Measurements from ENCODE around the gene ANK3.

ANK3 gene

DNA sequence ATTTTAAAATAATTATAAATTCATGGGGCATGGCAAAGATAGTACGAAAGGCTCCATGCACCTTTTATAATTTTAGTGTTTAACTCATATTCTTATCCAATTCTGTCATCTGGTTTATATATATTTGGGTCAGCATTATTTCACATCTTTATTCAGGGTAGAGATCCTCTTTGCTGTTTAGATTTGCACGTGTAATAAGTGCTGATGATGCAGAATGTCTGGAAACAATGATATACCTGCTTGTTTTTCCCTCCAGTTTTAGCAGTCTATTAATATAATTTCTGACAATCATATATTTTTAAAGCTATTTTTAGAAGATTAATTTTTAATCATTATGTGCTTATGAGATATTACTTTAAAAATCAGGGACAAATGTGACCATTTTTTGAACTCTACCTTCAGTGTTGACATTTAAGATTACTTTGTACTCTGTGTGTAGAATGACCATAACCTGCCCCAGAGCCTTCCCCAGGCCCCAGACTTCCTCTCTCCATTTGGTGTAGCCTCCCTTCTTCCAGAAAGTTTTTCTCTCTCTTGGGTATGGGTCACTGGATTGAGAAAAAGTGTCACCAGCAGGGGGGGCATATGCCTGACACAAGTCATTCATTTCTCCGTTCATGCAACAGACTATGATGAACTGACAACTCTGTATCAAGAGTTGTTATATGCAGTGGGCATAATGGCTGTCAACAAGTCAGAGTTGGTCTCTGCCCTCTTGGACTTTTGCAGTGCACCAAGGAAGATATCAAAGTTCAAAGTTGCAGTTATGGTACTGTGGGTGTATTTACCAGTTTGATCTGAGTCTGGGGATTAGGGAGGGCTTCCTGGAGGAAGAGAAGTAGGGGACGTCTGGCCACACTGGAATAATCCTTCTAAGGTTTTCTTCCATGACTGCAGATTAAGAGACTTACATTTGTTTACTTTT is 290.7 kb downstream of the ANK3 start:
- DNase-seq (ENCODE audit: low read depth in 2 of 2): no peak

DNA sequence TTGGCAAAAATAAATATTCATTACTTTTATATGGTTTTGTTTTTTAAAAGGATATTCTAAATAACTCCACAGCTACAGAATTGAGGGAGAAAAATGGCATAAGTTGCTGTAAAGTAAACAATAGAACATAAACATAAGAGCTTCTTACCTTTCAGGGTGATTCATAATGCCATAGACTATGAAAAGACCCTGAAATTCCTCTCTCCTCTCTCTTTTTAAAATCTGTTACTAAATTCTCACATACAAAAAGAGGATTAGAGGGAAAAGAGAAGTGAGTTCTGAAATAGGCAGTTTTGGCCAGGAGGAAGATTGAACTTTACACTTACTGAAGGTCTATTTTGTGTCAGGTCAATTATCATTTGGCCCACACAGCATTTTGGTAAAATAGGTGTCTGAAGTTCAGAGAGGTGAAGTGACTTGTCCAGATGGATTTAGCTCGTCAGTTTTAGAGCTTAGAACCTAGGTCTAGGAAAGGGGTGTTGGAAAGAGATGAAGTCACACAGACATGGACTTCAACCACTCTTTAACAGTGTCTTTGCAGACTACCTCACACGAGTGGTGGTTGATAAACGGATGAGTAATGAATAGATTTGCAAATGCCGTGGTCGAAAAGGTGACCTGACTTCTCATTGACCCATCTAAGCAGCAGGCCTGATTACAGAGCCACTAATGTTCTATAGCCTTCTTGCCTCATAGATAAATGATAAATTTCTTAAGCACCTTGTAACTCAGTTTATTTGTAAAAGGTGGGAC is 292.7 kb downstream of the ANK3 start:
- DNase-seq (ENCODE audit: low read depth in 2 of 2): no peak

DNA sequence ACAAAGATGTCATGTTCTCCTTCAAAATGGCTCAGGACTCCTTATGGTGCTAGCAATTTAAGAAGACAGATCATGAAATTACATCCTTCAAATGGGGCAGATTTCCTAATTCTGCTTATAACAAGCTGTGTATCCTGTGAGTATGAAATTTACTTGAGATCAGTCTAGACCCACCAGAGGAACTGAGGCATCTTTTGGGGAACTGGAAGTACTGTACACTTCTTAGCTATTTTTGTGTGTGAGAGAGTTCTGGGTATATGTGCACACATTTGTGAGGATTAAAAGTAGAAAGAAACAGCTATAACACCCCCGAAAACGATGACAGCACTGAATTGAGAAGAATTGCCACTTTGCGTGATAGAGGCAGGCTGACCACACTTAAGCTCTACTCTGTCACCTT is 296.4 kb downstream of the ANK3 start:
- no peak for DNase-seq (ENCODE audit: low read depth in 2 of 2)

DNA sequence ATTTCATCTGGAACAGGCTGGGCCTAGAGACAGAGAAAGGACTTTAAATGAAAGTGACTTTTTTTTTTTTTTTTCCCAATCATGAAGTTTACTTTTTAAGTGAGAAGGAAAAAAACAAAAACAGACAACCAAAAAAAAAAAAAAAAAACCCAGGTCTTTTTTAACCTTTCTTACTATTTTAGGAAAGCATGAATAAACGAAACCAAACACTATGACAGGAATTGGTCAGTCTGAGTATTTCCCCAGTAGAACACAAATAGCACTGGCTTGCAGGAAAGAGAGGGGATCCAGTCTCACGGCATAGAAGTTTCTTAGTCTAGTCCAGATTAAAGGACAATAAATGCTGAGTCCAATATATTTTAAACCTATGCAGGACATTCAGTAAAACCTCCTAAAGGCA is 302.8 kb downstream of the ANK3 start:
- DNase-seq (ENCODE audit: low read depth in 2 of 2): no peak

DNA sequence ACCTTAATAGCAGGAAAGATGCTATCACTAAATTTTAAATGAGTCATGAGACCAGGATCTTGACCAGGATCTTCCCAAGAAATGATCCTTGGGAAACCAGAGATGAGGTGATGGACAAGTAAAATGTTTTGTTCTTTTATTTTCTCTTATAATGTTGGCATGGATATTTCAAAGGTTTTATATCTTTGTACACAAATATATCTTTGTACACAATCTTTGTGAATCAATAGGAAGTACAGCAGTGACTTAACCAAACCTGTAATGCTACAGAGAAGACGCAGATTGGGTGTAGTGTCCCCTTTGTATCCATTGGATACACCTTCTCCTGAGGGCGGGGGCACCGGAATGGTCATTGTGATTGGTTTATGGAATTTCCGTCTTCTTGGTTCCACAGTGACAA is 303.3 kb downstream of the ANK3 start:
- no peak for DNase-seq (ENCODE audit: low read depth in 2 of 2)

DNA sequence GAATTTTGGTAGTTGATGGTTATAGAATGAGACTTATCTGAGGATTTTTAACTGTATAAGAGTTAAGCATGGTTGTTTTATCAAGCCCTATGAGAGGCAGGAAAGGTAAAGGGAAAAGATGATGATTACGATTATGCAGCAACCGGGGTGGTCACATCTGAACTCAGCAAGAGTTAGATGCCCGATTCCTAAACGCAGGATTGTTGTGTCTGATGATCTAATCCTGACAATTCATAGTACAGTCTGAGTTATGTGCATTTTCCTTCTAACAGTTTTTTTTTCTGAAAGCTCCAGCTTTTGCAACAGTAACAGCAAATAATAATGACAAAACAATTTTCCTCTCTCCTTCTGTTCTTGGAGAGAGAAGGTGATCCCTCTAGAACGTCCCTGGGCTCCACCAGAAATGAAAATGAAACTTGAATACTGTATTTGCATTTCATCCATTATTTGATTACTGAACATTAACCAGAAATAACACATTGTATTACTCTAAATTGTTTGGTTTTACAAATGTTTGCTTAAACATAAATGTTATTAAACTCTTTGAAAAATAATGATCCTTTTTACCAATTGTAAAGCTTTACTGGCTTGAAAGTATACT is 306.8 kb downstream of the ANK3 start:
- DNase-seq (ENCODE audit: low read depth in 2 of 2): no peak

- no peak for DNase-seq (ENCODE audit: low read depth in 2 of 2)
Observed at GRCh38 chr10:60082341-60082740, 307.3 kb downstream of the ANK3 start.

- DNase-seq (ENCODE audit: low read depth in 2 of 2): no peak
Observed at GRCh38 chr10:60073781-60074656, 315.7 kb downstream of the ANK3 start.

DNA sequence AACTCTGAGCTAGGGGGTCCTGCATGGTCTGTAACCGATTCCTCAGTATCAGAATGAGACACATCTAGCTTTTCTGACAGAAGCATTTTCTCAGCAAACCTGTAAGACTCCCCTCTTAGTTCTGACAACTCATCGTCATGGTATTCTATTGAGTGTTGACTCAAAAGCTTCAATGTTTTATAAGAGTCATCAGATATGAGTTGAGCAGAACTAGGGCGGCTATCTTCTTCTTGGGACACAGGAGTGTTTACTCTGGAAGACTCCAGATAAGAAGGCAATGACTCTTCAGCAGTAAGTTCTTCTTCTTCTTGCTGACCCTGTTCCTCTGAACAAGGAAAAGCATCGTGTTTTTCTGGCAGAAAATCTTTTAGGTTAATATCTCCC is 316.3 kb downstream of the ANK3 start:
- DNase-seq (ENCODE audit: low read depth in 2 of 2): no peak

- DNase-seq (ENCODE audit: low read depth in 2 of 2): no peak
Observed at GRCh38 chr10:60069311-60069710, 320.4 kb downstream of the ANK3 start.

- no peak for DNase-seq (ENCODE audit: low read depth in 2 of 2)
Observed at GRCh38 chr10:60050366-60050765, 339.3 kb downstream of the ANK3 start.

DNA sequence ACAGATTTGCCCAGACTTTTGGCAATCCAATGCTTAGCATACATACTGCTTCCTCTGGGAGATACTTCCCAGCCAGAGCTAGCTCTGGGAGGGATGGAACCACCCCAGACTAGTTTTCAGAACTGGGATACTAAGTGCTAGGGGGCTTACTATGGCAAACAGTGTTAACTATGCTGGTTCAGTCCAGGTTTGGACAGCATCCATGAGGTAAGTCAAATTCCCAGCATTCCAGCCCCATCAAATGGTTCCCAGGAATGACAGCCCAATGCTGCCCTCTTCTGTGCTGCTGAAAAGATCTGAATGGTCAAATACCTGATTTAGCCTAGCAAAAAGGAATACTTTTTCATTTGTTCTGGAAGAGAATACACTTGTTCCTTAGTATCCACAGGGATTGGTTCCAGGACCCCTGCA is 341.6 kb downstream of the ANK3 start:
- DNase-seq (ENCODE audit: low read depth in 2 of 2): no peak

DNA sequence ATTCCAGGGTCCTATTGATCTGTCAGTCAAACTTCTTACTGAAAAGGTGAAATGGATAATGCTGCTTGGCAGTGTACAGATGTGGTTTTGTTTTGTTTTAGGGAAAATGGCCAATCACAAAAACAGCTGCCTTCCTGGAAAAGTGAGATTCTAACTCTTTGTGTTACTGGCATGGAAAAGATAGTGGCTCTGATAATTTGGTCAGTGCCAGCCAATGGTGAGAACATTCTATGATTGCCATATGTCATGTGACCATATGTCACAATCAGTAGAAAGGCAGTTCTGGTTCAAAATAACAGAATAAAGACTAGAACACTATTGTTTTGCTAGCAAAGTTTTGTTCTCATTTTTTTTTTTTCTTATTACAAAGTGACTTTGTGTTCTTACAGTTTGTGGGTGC is 344.1 kb downstream of the ANK3 start:
- no peak for DNase-seq (ENCODE audit: low read depth in 2 of 2)

DNA sequence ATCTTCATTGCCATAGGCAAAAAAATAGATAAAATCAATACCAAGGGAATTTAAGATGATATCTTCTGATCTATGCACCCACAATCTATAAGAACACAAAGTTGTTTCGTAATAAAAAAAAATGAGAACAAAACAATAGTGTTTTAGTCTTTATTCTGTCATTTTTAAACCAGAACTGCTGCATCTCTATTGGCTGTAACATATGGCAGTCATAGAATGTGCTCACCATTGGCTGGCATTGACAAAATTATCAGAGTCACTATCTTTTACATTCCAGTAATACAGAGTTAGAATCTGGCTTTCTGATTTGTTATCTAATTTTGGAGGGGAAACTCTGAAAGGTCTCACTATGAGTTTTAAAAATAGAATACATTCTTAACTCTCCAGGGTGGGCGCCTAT is 344.7 kb downstream of the ANK3 start:
- DNase-seq (ENCODE audit: low read depth in 2 of 2): no peak

DNA sequence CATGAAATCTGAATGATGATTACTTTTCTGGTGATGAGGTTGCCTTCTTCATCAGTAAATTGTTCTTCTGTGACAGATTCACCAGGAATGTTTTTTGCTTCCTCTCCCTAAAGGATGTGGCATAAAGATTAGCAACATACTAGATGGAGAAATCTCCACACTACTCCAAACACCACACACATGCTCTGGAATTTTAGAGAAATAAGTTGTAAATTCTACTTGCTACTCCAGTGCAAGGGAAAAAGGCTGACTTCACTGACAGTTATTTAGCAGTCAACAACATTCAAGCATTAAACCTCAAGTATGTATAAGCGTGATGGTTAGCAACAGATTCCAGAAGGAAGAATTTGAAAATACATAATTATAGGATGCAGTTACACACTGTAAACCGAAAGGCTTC is 345.4 kb downstream of the ANK3 start:
- DNase-seq (ENCODE audit: low read depth in 2 of 2): no peak

DNA sequence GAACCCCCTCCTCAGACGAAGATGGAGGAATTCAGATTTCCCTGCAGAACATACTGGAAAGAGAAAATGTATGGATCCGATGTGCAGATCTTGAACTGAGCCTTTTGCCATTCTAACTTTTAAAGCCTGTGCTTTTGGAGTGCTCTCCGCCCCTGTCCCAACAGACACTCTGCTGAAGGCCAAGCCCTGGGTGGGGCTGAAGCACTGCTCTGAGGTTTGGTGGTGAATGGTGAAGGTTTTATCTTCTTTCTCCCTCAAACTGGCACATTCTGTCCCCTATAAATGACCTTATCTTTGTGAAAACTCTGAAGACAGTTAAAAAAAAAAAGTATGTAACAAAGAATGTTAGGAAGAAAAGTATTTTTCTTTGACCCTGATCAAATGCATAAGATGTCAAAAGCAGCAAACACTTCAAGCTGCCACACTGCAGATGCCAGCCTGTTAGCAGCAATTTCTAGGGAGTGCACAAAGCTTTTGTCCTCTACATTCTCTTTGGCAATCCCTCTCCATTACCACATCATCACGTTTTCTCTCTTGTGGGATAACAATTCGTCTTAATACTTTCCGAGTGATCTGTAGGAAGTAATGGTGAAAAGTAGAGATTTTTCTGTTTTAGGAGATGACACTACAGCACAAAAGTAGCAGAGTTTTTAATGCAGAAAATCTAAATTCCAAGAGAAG is 346.0 kb downstream of the ANK3 start:
- DNase-seq (ENCODE audit: low read depth in 2 of 2): no peak

GRCh38 chr10:60042914-60043313 is 346.8 kb downstream of the ANK3 start:
- no peak for DNase-seq (ENCODE audit: low read depth in 2 of 2)

DNA sequence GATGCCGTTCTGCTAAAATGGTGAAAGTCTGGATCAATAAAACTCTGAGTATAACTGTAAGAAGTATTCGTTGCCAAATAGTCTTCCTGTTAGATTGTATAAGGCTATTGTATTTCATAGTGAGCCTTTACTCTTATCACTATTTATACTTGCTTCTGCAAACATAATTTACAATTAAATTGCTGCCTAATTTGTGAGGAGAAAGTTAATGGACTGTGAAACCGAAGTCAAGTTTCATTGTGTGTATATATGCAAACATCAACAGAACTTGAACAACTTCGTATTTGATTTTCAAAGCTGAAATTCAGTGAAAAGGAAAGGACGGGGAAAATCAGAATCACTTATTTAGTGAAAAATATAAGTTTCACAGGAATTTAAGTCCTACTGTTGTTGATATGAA is 347.4 kb downstream of the ANK3 start:
- DNase-seq (ENCODE audit: low read depth in 2 of 2): no peak

- DNase-seq (ENCODE audit: low read depth in 2 of 2): no peak
Observed at GRCh38 chr10:60041489-60042133, 348.1 kb downstream of the ANK3 start.

- DNase-seq (ENCODE audit: low read depth in 2 of 2): no peak
Observed at GRCh38 chr10:60040014-60040662, 349.5 kb downstream of the ANK3 start.
